GM21576 (cell line): Measurements from ENCODE around the gene SIN3B.

Experiments used
- ATAC-seq: cut with Tn5 transposase; IDR thresholded peaks from one replicate; pipeline ENCODE4 v1.9.1; 2021; ENCODE audit warnings: mild to moderate bottlenecking, moderate library complexity; ENCODE audit not compliant: unreplicated experiment

The SIN3B gene

DNA sequence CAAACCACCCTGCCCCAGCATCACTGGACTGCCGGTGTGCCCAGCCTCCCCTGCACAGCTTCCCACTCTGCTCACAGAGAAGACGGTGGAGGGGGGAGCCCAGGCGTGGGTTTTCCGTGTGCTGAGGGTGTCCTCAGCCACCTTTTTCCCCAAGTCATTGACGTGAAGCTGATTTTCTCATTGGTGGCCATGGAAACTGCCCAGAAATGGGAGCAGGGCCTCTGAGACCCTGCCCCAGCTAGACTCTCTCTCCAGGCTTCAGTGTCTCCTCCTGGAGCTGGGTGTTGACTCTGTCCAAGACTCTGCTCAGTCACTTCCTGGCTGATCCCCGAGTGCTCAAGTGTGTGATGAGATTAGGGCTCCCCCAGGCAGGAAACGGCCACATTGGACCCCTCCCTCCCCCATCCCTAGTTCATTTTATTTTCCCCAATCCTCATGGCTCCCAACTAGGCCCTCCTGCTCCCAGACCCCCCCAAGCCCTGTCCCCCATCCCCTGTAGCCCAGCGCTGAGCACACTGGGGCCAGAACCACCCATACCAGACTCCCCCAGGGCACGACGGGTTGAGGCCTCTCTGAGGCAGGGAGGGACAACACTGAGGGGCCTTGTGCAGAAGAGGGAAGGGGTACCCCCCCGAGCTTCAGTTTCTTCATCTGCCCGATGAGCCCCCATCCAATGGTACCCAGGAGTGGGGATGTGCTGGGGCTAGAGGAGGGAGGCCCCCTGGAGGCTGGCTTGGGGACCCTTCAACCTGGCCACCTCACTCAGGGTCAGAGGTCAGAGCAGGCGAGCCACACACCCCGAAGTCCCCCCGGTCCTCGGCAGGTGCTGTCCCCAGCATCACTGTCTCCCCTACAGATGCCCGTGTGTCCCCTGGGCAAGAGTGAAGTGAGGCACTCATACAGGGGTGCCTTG lies 58.4 kb downstream of the SIN3B start:
- no peak for ATAC-seq

- ATAC-seq: no peak
These were observed 59.6 kb downstream of the SIN3B start, which contains the start of gene F2RL3 for GRCh38 chr19:16888629-16889365. Gene F2RL3 (plus strand): TSS chr19:16888999. CDS start chr19:16889190, 191 bp downstream.

GRCh38 chr19:16889366-16889882 lies 60.2 kb downstream of the SIN3B start:
- ATAC-seq: no peak

DNA sequence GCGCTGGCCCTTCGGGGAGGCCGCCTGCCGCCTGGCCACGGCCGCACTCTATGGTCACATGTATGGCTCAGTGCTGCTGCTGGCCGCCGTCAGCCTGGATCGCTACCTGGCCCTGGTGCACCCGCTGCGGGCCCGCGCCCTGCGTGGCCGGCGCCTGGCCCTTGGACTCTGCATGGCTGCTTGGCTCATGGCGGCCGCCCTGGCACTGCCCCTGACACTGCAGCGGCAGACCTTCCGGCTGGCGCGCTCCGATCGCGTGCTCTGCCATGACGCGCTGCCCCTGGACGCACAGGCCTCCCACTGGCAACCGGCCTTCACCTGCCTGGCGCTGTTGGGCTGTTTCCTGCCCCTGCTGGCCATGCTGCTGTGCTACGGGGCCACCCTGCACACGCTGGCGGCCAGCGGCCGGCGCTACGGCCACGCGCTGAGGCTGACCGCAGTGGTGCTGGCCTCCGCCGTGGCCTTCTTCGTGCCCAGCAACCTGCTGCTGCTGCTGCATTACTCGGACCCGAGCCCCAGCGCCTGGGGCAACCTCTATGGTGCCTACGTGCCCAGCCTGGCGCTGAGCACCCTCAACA lies 60.8 kb downstream of the SIN3B start:
- no peak for ATAC-seq

DNA sequence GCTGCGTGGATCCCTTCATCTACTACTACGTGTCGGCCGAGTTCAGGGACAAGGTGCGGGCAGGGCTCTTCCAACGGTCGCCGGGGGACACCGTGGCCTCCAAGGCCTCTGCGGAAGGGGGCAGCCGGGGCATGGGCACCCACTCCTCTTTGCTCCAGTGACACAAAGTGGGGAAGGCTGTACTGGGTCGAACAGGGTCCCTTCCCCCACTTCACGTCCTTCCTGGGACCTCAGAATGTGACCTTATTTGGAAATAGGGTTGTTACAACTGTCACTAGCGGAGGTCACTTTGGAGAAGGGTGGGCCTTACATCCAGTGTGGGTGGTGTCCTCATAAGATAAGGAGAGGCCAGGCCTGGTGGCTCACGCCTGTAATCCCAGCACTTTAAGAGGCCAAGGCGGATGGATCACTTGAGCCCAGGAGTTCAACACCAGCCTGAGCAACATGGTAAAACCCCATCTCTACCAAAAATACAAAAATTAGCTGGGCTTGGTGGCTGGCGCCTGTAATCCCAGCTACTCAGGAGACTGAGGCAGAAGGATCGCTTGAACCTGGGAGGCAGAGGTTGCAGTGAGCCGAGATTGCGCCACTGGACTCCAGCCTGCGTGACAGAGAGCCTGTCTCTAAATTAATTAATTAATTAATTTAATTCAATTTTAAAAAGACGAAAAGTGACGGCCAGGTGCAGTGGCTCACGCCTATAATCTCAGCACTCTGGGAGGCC lies 61.4 kb downstream of the SIN3B start:
- ATAC-seq: no peak

DNA sequence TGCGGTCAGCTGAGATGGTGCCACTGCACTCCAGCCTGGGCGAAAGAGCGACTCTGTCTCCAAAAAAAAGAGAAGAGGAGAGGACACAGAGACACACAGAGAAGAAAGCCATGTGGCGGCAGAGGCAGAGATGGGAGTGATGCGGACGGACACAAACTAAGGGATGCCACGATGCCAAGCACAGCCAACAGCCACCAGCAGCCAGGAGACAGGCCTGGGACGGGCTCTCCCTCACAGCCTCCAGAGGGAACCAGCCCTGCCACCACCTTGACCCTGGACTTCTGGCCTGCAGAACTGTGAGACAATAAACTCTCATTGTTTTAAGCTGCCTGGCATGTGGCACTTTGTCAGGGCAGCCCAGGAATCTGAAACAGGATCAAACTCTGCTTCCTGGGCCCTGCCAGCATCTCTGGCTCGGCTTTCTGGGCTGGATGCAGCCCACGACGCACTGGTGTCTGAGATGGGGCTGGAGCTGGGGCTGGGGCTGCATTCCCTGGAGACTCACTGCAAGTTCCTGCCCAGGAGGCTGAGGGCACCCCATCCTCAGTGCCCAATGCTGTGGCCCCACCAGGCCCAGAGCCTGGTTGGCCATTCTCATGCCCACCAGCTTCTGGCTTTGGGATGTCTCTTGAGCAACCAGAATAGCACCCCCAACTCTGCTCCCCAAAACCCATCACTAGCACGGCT lies 62.6 kb downstream of the SIN3B start:
- ATAC-seq: no peak

DNA sequence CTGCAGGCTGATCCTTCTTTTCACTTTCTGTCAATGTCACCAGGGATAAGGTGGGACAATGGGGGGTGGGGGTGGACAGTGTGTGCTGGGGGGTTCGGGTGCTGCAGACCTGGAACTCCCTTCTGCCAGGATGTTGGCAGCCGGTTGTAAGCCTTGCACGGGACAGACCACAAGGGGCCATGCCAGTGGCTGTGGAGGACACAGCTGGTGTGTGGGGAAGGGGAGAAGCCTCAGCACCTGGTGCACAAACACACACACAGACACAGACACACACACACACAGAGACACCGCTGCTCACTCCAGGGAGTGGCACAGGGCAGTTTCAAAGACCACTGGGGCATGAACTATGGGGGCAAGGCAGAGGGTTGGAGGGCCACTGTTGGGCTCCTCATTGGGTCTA lies 63.2 kb downstream of the SIN3B start:
- no peak for ATAC-seq

DNA sequence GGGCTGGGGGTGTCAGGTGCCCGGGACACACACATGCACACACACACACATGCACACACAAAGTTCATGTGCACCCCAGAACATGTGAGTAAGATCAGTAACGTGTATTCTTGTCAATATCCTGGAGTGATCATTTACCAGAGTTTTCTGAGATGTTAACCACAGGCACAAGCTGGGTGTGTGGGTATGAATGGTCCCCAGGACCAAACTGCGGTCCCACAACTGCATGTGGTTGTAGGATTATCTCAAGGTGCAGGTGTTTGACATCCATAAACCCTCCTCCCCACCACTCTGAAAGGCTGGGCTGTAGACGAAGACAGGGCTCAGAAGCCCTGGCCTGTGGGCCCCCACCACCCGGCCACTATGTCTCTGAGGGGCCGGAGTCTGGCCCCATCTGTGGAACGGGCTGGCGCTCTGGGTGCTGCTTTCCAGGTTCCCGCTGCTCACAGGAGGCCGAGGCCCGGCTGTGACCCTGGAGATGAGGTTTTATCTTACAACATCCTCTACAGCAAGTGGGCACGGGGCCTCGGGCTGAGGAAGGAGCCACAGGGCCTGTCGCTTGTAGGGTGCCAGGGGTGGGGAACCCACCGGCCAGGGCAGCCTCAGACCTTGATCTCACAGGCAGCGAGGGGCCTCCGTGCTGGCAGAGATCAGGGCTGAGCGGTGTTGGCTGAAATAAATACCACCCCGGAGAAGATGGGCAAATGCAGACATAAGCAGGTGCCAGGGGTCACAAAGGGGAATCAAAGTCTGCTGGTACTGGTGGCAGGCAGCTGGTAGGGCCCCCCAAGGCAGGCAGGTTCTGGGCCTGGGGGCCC lies 63.9 kb downstream of the SIN3B start:
- ATAC-seq: no peak

DNA sequence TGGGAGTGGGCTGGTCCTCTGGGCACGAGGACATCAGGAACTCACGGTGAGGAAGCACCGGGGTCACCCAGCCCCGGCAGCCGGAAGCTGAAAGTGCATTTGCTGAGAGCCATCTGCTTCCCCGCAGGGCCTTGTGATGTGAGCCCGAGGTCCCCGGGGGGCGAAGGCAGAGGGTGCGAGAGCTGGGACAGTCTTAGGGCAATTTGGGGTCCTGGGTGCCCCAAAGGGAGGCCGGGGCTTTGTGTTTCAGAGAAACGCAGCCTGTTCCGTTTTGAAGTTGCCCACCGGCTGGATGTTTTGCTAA lies 64.4 kb downstream of the SIN3B start:
- ATAC-seq: no peak

- no peak for ATAC-seq
These were observed 64.9 kb downstream of the SIN3B start for GRCh38 chr19:16894080-16894479.

DNA sequence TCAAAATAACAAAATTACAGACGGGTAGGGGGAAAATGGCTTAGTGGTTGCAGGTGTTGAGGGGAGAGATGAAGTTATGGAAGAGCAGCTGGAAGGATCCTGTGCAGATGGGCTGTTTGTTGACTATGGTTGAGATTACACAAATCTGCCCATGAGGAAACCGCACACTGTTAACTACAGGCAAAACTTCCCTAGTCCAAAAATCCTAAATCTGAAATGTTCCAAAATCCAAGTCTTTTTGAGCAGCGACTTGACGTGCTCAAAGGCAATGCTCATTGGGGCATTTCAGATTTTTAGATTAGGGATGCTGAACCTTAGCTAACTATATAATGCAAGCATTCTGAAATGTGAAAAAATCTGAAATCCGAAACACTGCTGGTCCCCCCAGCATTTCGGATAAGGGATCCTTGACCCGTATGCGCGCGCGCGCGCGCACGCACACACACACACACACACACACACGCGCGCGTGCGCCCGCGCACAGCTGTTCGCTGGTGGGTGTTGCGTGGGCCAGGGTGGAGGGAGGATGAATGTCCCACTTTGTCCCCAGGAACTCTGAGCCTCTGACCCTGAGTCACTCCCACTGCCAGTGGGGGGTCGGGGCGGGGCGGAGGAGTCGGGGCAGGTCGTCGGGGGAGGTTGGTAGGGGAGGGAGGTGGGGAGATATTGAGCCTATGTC lies 66.4 kb downstream of the SIN3B start:
- no peak for ATAC-seq

- ATAC-seq: peak; percentile 21
These were observed 67.2 kb downstream of the SIN3B start for GRCh38 chr19:16896146-16897028.

- peak; percentile 39 for ATAC-seq
These were observed 68.0 kb downstream of the SIN3B start for GRCh38 chr19:16897029-16897855.

GRCh38 chr19:16897856-16898161 lies 68.6 kb downstream of the SIN3B start:
- no peak for ATAC-seq

DNA sequence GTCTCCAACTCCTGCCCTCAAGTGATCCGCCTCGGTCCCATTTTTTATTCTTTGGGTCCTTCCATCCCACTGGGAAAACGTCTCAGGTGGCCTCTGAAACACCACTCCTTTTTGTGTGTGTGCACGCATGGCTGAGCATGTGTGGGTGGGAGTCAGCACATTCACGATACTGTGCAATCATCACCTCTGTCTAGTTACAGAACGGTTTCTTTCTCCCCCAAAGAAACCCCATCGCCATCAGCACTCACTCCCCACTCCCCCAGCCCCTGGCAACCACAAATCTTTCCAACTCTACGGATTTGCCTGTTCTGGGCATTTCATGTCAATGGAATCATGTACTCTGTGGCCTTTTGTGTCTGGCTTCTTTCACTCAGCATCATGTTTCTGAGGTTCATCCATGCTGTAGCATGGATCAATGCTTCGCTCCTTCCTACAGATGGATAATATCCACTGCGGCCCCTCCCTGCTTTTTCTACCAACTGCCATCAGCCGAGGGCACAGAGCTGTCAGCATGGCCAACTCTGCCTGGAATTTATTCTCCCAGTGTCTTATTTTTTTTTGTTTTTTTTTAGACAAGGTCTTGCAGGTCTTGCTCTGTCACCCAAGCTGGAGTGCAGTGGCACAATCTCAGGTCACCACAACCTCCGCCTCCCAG lies 69.3 kb downstream of the SIN3B start:
- ATAC-seq: no peak

GRCh38 chr19:16899566-16900075 lies 70.4 kb downstream of the SIN3B start:
- no peak for ATAC-seq
